Left kidney (tissue), 2 donors: ENCODE results near the gene SPRYD3. TPM values are rescaled to one million over a fixed set of nuclear protein-coding genes. Genes with fewer than 3 reads are reported as not detected.
A peak's percentile ranks its signal among the peaks of the same experiment; 100 is the strongest.

Source experiments
- DNase-seq: peaks from one replicate; pipeline ENCODE4 v3.0.0-alpha.2; 2013
- polyA plus RNA-seq: library from polyadenylated mRNA; unstranded; fragments of 120-200 nt; gene quantifications from one replicate; pipeline ENCODE4 v1.2.1, GENCODE V29; 2013; ENCODE audit not compliant: insufficient read length

SPRYD3 gene
- polyA plus RNA-seq, 1 donor: 13.5 TPM

- DNase-seq: no peak
Observed at GRCh38 chr12:53063708-53064612, 15.2 kb downstream of the SPRYD3 start.

GRCh38 chr12:53062977-53063707, 16.0 kb downstream of the SPRYD3 start:
- no peak for DNase-seq

- no peak for DNase-seq
Observed at GRCh38 chr12:53062011-53062961, 16.9 kb downstream of the SPRYD3 start.

- DNase-seq: no peak
Observed at GRCh38 chr12:53061404-53062010, 17.7 kb downstream of the SPRYD3 start.

GRCh38 chr12:53060721-53061276, 18.4 kb downstream of the SPRYD3 start:
- no peak for DNase-seq

- no peak for DNase-seq
Observed at GRCh38 chr12:53060064-53060720, 19.0 kb downstream of the SPRYD3 start.

- no peak for DNase-seq
Observed at GRCh38 chr12:53059434-53060063, 19.6 kb downstream of the SPRYD3 start.

- DNase-seq: no peak
Observed at GRCh38 chr12:53058674-53059433, 20.3 kb downstream of the SPRYD3 start.

GRCh38 chr12:53057816-53058500, 21.2 kb downstream of the SPRYD3 start:
- no peak for DNase-seq

GRCh38 chr12:53056901-53057300, 22.3 kb downstream of the SPRYD3 start:
- no peak for DNase-seq

GRCh38 chr12:53056296-53056695, 22.9 kb downstream of the SPRYD3 start:
- DNase-seq: no peak

GRCh38 chr12:53055471-53056266, 23.5 kb downstream of the SPRYD3 start:
- no peak for DNase-seq

GRCh38 chr12:53054112-53054878, 24.9 kb downstream of the SPRYD3 start:
- DNase-seq: peak; percentile 94

GRCh38 chr12:53053218-53054111, 25.7 kb downstream of the SPRYD3 start:
- no peak for DNase-seq

- DNase-seq: no peak
Observed at GRCh38 chr12:53052419-53053217, 26.6 kb downstream of the SPRYD3 start.
